NCI-H510A (cell line): ENCODE results near the gene PCYT1A.
"Not testable (repeated sequence)": the region's sequence is repeated elsewhere in the genome, so short reads cannot be mapped to it uniquely, and the experiment has no call there.

Experiments
- DNase-seq: peaks from one replicate; lab custom pipeline; 2025; lab: John Stamatoyannopoulos, UW

Gene PCYT1A

GRCh38 chr3:196287090-196287439 lies 461 bp downstream of the PCYT1A start:
- no peak for DNase-seq

GRCh38 chr3:196284396-196284795 lies 3.1 kb downstream of the PCYT1A start:
- no peak for DNase-seq

GRCh38 chr3:196281962-196282361 lies 5.6 kb downstream of the PCYT1A start:
- DNase-seq, result no peak

- no peak for DNase-seq
Measured at GRCh38 chr3:196280689-196281440, 6.7 kb downstream of the PCYT1A start.

- no peak for DNase-seq
Measured at GRCh38 chr3:196275126-196275525, 12.4 kb downstream of the PCYT1A start.

GRCh38 chr3:196274585-196274984 lies 12.9 kb downstream of the PCYT1A start:
- DNase-seq, result no peak

GRCh38 chr3:196273655-196274054 lies 13.9 kb downstream of the PCYT1A start:
- no peak for DNase-seq

GRCh38 chr3:196272826-196273225 lies 14.7 kb downstream of the PCYT1A start:
- DNase-seq, result no peak

- DNase-seq, result no peak
Measured at GRCh38 chr3:196270499-196270898, 17.0 kb downstream of the PCYT1A start.

- DNase-seq, result no peak
Measured at GRCh38 chr3:196268284-196269163, 19.0 kb downstream of the PCYT1A start.

GRCh38 chr3:196263819-196264218 lies 23.7 kb downstream of the PCYT1A start:
- no peak for DNase-seq

- no peak for DNase-seq
Measured at GRCh38 chr3:196260784-196261183, 26.7 kb downstream of the PCYT1A start.

- no peak for DNase-seq
Measured at GRCh38 chr3:196255776-196256175, 31.8 kb downstream of the PCYT1A start.

GRCh38 chr3:196254376-196255283 lies 32.9 kb downstream of the PCYT1A start:
- no peak for DNase-seq

GRCh38 chr3:196251918-196252317 lies 35.6 kb downstream of the PCYT1A start:
- no peak for DNase-seq

GRCh38 chr3:196246612-196247308 lies 40.8 kb downstream of the PCYT1A start:
- no peak for DNase-seq

GRCh38 chr3:196244166-196244565 lies 43.4 kb downstream of the PCYT1A start:
- DNase-seq, result not testable (repeated sequence)

- DNase-seq, result no peak
Measured at GRCh38 chr3:196241704-196242103, 45.8 kb downstream of the PCYT1A start.

- DNase-seq, result no peak
Measured at GRCh38 chr3:196240424-196240823, 47.1 kb downstream of the PCYT1A start.

- DNase-seq, result no peak
Measured at GRCh38 chr3:196238612-196239560, 48.6 kb downstream of the PCYT1A start.
